ENCODE measurements around the gene L3MBTL2.

DNA sequence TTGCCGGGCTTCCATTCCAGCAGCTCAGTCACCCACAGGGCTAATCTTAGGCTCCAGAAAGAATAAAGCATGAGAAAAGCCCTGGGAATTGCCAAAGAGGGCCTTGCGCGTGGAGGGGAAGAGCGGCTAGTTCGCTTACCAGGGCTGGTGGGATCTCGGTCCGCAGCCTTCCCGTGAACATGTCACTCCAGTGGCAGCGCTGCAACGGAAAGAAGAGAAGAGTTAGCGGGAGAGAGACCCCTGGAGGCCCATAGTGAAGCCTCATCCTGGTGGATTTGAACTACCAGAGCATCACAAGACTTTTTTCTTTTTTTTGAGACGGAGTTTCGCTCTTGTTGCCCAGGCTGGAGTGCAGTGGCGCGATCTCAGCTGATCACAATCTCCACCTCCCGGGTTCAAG lies 62.8 kb downstream of the L3MBTL2 start:
- TF ChIP-seq TOX (CRISPR knock-in tag; IDR thresholded peaks at IDR 0.05; ENCODE audit: borderline replicate concordance) (no peak), PATZ1 (CRISPR knock-in tag; IDR thresholded peaks at IDR 0.05; ENCODE audit: borderline replicate concordance) (no peak), TCF4 (CRISPR knock-in tag; IDR thresholded peaks at IDR 0.05; ENCODE audit: borderline replicate concordance) (no peak), BACH2 (CRISPR knock-in tag; IDR thresholded peaks at IDR 0.05; ENCODE audit: borderline replicate concordance) (no peak), ZFP3 (CRISPR knock-in tag; IDR thresholded peaks at IDR 0.05) (no peak)
